ENCODE results near the gene ALG8.

ALG8 gene

GRCh38 chr11:78071717-78072116 is 67.7 kb downstream of the ALG8 start:
- DNase-seq (ENCODE audit: extremely low read depth, low read depth) = no peak
- H3K4me3 ChIP-seq (replicated peaks; ENCODE audit: low read depth, low read length) = no peak overlapping the region
- TF ChIP-seq CTCF (IDR thresholded peaks at IDR 0.05; ENCODE audit: low read depth, low read length, missing control alignments) = no peak

DNA sequence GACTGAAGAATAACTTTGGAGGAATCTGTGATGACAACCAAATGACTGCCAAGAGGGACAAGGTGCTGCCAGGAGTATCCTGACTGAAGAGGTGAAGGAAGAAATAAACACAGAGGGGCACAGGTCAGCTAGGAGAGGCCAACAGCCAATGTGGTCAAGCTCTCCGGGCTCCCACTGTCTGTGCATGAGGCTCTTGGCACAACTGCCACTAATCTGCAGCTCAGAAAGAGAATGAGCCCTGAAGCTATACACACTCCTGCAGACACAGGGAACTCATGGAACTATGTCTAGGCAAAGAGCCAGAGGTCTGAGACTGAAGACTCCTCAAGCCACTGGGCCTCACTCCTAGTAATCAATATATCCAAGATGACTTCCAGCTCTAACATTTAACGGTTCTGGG is 68.8 kb downstream of the ALG8 start:
- no peak for TF ChIP-seq CTCF (IDR thresholded peaks at IDR 0.05; ENCODE audit: low read depth, low read length, missing control alignments)
- DNase-seq (ENCODE audit: extremely low read depth, low read depth) = no peak
- no peak overlapping the region for H3K4me3 ChIP-seq (replicated peaks; ENCODE audit: low read depth, low read length)

GRCh38 chr11:78069465-78069864 is 70.0 kb downstream of the ALG8 start:
- DNase-seq (ENCODE audit: extremely low read depth, low read depth) = no peak
- no peak for TF ChIP-seq CTCF (IDR thresholded peaks at IDR 0.05; ENCODE audit: low read depth, low read length, missing control alignments)

GRCh38 chr11:78067704-78068103 is 71.7 kb downstream of the ALG8 start:
- DNase-seq (ENCODE audit: extremely low read depth, low read depth) = no peak
- TF ChIP-seq CTCF (IDR thresholded peaks at IDR 0.05; ENCODE audit: low read depth, low read length, missing control alignments) = no peak
- no peak overlapping the region for H3K4me3 ChIP-seq (replicated peaks; ENCODE audit: low read depth, low read length)

More at GRCh38 chr11:78069465-78069864, 70.0 kb downstream of the ALG8 start:
- H3K4me3 ChIP-seq (replicated peaks; ENCODE audit: low read depth, low read length) = no peak overlapping the region

DNA sequence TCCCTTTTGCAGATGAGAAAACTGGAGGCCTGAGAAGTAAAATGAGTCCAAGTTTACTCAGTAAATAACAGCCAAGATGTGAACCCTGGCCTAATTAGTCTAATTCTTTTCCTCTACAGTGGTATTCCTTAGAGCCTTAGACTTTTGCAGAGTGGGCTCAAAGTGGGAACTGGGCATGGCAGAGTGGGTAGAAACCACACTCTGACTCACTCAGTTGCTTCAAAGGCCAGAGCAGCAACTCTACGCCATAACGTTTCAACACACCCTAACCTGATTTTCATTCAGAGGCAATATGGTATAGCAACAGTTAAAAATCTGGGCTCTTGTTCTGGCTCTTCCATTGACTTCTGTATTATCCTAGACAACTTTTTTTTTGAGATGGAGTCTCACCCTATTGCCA is 73.0 kb downstream of the ALG8 start:
- no peak for TF ChIP-seq CTCF (IDR thresholded peaks at IDR 0.05; ENCODE audit: low read depth, low read length, missing control alignments)

GRCh38 chr11:78065203-78065602 is 74.2 kb downstream of the ALG8 start:
- H3K4me3 ChIP-seq (replicated peaks; ENCODE audit: low read depth, low read length) = no peak overlapping the region
- no peak for DNase-seq (ENCODE audit: extremely low read depth, low read depth)
- no peak for TF ChIP-seq CTCF (IDR thresholded peaks at IDR 0.05; ENCODE audit: low read depth, low read length, missing control alignments)

More for the DNA sequence above, 73.0 kb downstream of the ALG8 start:
- no peak overlapping the region for H3K4me3 ChIP-seq (replicated peaks; ENCODE audit: low read depth, low read length)
- DNase-seq (ENCODE audit: extremely low read depth, low read depth) = no peak

GRCh38 chr11:78063440-78064181 is 75.8 kb downstream of the ALG8 start, which contains the start of gene THRSP:
Gene THRSP (plus strand): TSS chr11:78063861. CDS start chr11:78063882, 21 bp downstream.
- no peak for TF ChIP-seq CTCF (IDR thresholded peaks at IDR 0.05; ENCODE audit: low read depth, low read length, missing control alignments)
- no peak for DNase-seq (ENCODE audit: extremely low read depth, low read depth)

More at GRCh38 chr11:78063440-78064181, 75.8 kb downstream of the ALG8 start, which contains the start of gene THRSP:
- no peak within 1 kb of the TSS for H3K4me3 ChIP-seq (replicated peaks; ENCODE audit: low read depth, low read length)

Data from HFF-Myc (cell line).